ENCODE data around the gene PODNL1.

DNA sequence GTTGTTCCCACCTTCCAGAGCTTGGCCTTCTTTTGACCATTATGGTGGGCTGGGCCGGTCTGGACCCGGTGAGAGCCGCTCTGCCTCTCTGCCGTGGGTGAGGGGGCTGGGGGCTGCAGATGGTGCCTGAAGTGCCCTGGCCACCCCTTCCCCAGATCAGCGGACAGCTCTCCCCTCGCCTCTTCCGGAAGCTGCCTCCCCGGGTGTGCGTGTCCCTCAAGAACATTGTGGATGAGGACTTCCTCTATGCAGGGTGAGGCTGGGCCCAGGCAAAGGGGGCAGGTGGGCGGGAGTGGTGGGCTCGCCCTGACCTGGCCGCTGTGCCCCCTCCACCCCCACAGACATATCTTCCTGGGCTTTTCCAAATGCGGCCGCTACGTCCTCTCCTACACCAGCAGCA lies 16.0 kb upstream of the PODNL1 start:
- TF ChIP-seq CTCF (IDR thresholded peaks at IDR 0.05; ENCODE audit: poor library complexity) (no peak), EZH2 (IDR thresholded peaks at IDR 0.05; ENCODE audit: borderline replicate concordance) (no peak), EZH2phosphoT487 (IDR thresholded peaks at IDR 0.05; ENCODE audit: low read depth, severe bottlenecking, unreplicated experiment) (no peak)
